OCI-LY1 (cell line): ENCODE data around the gene ZFYVE9.

ENCODE experiments used
- EZH2 ChIP-seq: fragments of 200-600 bp; sonication (generic), shearing (Covaris generic); IDR thresholded peaks from 2 replicates; pipeline ENCODE4 v1.8.0; 2017; ENCODE audit warnings: borderline replicate concordance, mixed run types, mild to moderate bottlenecking, antibody characterized with exemption, low read length, moderate library complexity, mixed read lengths
- TF ChIP-seq, protein P1 (sequence below): fragments of 200-600 bp; sonication (generic), shearing (Covaris generic); IDR thresholded peaks from 2 replicates; pipeline ENCODE4 v1.5.1; 2017; ENCODE audit warnings: mild to moderate bottlenecking, antibody characterized with exemption, low read length, moderate library complexity, mixed read lengths

DNA sequence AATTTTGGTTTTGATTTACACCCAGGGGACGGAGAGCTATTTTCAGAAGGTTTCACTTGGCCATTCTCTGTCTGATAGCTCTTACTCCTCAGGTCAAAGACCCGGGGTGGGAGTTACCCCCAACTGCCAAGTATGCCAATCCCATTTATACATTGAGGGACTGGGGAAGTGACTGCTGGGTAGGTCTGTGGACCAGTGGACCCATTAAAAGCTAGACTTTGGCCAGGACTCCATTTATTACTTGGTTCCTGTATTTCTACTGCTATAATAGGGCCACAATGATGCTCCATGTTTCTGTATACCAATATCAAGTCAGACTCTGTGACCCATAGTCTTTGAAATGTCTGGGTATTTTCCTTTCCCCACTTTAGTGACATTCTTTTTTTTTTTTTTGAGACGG lies 14.6 kb downstream of the ZFYVE9 start:
- TF ChIP-seq, protein P1, sequence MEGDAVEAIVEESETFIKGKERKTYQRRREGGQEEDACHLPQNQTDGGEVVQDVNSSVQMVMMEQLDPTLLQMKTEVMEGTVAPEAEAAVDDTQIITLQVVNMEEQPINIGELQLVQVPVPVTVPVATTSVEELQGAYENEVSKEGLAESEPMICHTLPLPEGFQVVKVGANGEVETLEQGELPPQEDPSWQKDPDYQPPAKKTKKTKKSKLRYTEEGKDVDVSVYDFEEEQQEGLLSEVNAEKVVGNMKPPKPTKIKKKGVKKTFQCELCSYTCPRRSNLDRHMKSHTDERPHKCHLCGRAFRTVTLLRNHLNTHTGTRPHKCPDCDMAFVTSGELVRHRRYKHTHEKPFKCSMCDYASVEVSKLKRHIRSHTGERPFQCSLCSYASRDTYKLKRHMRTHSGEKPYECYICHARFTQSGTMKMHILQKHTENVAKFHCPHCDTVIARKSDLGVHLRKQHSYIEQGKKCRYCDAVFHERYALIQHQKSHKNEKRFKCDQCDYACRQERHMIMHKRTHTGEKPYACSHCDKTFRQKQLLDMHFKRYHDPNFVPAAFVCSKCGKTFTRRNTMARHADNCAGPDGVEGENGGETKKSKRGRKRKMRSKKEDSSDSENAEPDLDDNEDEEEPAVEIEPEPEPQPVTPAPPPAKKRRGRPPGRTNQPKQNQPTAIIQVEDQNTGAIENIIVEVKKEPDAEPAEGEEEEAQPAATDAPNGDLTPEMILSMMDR = no peak
- no peak for TF ChIP-seq EZH2
